LNCAP (cell line): ENCODE data around the gene PCBD1.

Experiments
- TF ChIP-seq, protein P1 (sequence below): fragments of 450-650 bp; IDR thresholded peaks from 2 replicates; pipeline ENCODE4 v1.5.1; 2017; ENCODE audit warnings: mild to moderate bottlenecking

The PCBD1 gene

DNA sequence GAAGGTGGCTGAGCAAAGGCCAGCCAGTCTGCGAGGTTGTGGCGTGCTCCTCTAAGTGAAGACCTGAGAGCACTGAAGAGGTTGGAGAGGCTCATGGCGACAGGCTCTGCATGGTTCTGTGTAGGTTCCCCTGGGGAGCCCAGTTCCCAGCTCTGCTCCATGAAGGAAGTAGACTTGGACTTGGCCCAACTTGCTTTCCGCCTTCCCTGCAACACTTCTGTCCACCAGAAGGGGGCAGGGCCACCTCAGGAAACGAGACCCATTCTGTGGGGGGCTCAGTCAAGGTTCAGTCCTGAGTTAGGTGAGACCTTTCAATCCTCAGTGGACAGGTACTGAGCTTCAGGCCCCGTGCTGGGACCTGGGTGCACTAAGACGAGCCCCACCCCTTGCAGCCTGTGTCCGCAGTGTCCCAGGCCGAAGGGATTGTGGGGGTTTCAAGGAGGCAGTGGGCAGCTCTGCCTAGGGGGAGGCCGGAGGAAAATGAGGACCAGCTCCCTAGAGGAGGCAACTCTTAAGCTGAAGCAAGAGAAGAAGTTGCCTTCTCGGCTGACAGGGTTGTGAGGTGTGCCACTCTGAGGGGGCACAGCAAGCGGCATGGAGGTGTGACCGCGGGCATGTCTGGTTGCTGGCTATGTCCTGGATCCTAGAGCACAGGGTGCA is 15.0 kb upstream of the PCBD1 start:
- TF ChIP-seq, protein P1, sequence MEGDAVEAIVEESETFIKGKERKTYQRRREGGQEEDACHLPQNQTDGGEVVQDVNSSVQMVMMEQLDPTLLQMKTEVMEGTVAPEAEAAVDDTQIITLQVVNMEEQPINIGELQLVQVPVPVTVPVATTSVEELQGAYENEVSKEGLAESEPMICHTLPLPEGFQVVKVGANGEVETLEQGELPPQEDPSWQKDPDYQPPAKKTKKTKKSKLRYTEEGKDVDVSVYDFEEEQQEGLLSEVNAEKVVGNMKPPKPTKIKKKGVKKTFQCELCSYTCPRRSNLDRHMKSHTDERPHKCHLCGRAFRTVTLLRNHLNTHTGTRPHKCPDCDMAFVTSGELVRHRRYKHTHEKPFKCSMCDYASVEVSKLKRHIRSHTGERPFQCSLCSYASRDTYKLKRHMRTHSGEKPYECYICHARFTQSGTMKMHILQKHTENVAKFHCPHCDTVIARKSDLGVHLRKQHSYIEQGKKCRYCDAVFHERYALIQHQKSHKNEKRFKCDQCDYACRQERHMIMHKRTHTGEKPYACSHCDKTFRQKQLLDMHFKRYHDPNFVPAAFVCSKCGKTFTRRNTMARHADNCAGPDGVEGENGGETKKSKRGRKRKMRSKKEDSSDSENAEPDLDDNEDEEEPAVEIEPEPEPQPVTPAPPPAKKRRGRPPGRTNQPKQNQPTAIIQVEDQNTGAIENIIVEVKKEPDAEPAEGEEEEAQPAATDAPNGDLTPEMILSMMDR, result peak; percentile 95

DNA sequence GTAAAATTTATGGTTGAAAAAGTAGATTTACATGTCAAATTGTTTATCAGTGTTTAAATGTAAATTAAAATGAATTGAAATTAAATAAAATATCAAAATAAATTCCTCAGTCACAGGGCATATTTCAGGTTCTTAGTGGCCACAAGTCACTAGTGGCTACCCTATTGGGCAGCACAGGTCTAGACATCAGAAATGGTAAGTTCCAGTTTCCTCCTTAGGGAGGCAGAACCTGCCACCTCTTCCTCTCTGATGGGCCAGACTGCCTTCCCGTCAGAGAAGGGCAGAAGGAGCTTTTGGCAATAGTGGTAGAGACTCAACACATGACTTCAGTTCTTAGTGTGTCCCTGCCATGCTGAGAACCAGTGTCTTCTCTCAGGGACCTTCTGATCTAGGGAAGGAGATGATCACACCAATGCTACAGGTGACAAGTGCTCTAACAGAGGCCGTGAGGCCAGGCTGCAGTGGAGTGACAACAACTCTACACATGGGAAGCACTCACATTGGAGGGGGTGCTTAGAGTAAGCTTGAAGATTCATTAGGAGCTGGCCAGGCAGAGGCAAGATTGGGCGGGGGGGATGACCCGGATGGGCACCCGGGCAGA is 14.4 kb upstream of the PCBD1 start:
- TF ChIP-seq, protein P1, result no peak

DNA sequence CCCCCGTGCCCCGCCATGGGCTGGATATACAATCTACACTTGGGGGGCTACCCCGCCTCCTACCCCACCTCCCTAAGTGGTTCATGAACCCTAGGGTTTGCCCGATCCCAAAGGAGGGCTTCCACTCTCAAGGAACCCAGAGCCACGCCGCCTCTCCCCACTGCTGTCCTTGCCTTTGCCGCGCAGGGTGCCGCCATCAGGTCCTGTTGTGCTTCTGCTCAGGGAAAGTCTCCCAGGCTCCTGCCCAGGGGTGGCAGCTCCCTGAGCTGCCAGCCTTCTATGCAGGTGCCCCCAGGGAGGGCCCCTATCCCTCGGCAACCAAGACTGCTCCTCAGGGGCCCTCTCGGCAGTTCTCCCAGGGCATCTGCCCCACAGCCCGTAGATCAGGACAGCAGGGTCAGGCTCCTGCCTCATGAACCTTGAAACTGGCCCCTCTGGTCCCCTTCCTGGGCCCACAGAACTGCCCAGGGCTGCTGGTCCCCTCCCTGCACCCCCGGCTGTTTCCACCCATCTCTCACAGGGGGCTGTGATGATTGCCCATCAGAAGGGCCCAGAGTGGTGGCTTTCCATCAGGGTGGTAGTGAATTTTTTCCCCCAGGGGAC is 13.0 kb upstream of the PCBD1 start:
- TF ChIP-seq, protein P1, result no peak

DNA sequence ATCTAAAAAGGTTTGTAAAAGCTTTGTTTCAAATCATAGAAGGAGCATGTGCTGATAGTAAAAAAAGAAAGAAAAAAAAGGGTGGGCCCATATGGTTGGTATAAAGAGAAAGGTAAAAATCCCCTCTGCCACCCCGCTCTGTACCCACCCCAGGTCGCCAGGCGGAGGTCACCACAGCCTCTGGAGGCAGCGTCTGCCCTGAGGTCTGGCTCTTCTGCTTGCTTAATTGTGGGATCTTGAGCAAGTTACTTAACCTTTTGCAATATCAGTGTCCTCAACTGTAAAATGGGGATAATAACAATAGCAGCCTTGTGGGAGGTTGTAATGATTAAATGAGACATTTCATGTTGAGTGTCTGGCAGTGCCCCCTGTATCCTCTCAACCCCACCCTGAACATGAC is 10.7 kb upstream of the PCBD1 start:
- TF ChIP-seq, protein P1, result no peak

DNA sequence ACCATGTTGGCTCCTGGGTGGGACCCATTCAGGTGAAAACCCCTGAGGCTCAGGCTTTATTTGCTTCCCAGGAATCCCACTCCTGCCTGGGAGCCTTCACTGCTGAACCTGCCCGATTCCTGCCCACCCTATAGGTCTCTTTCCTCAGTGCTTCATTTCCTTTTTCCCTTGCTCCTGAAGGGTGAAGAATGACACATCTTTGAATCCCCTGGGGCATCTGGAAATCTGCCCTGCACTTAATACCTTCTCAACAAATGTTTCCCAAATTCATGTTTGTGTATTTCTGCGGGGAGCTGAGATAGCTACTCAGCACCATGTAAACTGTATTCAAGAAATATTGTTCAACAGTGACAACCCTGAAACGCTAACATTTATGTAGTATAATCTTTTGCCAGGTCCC is 10.3 kb upstream of the PCBD1 start:
- TF ChIP-seq, protein P1, result no peak

DNA sequence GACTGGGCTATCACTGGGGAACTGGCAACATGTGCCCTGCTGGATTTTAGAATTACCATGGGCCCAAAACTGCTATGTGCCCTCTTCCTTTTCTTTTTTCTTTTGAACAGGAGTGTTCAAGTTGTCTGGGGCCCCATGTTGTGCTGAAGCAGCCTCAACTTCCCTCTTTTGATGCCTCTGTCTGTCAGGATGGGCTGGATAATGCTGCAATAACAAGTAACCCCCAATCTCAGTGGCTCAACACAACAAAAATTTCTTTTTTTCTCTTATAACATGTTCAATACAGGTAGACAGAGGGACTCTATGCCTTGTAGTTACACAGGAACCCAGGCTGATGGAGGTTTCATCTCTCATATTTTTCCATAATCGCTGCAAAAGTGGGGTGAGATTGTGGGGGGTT is 8.2 kb upstream of the PCBD1 start:
- TF ChIP-seq, protein P1, result no peak

DNA sequence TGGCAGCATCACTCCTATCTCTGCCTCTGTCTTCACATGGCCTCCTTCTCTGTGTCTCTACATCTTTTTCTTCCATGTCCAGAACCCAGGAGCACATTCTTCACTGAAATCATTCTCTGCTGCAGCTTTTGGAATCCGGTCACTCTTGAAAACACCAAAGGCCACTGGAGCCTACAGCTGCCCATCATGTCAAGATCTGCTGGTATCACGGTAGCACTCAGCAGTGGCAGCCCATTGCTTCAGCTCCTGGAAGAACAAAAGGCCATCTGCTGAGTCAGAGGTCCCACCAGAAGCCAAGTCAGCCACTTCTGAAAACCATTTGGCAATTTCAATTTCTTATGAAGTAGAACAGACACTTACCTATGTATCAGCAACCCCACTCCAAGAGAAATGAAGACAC is 6.1 kb upstream of the PCBD1 start:
- TF ChIP-seq, protein P1, result no peak
